Stimulated activated CD4-positive, alpha-beta T cell treated with anti-CD3 and anti-CD28 coated beads, Interleukin-12 subunit alpha, Interleukin-12 subunit beta, amount 100 ng/mL, for 24 hours (primary cell): ENCODE data around the gene DMD.
"Not testable (repeated sequence)": the region's sequence is repeated elsewhere in the genome, so short reads cannot be mapped to it uniquely, and the experiment has no call there.

Experiments
- DNase-seq, 2 experiments: peaks; one replicate each; pipeline ENCODE4 v3.0.0-alpha.2; 2020; ENCODE audit warnings: low read depth in 2 of 2

Gene DMD

GRCh38 chrX:33211356-33212260 is at the start of gene DMD:
DMD (minus strand) TSS chrX:33211549; CDS start chrX:33211312, 237 bp downstream.
- no peak for DNase-seq

- no peak for DNase-seq
Measured at GRCh38 chrX:33252306-33252825, 41.0 kb upstream of the DMD start.

GRCh38 chrX:33218819-33219218 is 7.5 kb upstream of the DMD start:
- no peak for DNase-seq

GRCh38 chrX:33210156-33210555 is 1.2 kb downstream of the DMD start:
- no peak for DNase-seq

GRCh38 chrX:33207056-33207455 is 4.3 kb downstream of the DMD start:
- DNase-seq, result no peak

GRCh38 chrX:33205321-33205720 is 6.0 kb downstream of the DMD start:
- DNase-seq, result no peak

- no peak for DNase-seq
Measured at GRCh38 chrX:33204889-33205288, 6.5 kb downstream of the DMD start.

GRCh38 chrX:33198561-33199279 is 12.6 kb downstream of the DMD start:
- DNase-seq, result no peak

GRCh38 chrX:33195698-33196097 is 15.7 kb downstream of the DMD start:
- no peak for DNase-seq

GRCh38 chrX:33194876-33195433 is 16.4 kb downstream of the DMD start:
- DNase-seq, result no peak

GRCh38 chrX:33194289-33194688 is 17.1 kb downstream of the DMD start:
- DNase-seq, result no peak

- DNase-seq, result no peak
Measured at GRCh38 chrX:33190016-33190415, 21.3 kb downstream of the DMD start.

- no peak for DNase-seq
Measured at GRCh38 chrX:33188881-33189280, 22.5 kb downstream of the DMD start.

GRCh38 chrX:33188286-33188685 is 23.1 kb downstream of the DMD start:
- DNase-seq, result no peak

- not testable (repeated sequence) for DNase-seq
Measured at GRCh38 chrX:33184803-33185202, 26.5 kb downstream of the DMD start.

GRCh38 chrX:33183361-33183760 is 28.0 kb downstream of the DMD start:
- DNase-seq, result no peak

GRCh38 chrX:33178690-33179089 is 32.7 kb downstream of the DMD start:
- no peak for DNase-seq

GRCh38 chrX:33178218-33178617 is 33.1 kb downstream of the DMD start:
- no peak for DNase-seq

- no peak for DNase-seq
Measured at GRCh38 chrX:33175201-33175600, 36.1 kb downstream of the DMD start.

- no peak for DNase-seq
Measured at GRCh38 chrX:33171041-33171440, 40.3 kb downstream of the DMD start.

- DNase-seq, result no peak
Measured at GRCh38 chrX:33161829-33162228, 49.5 kb downstream of the DMD start.

- no peak for DNase-seq
Measured at GRCh38 chrX:33160273-33160672, 51.1 kb downstream of the DMD start.
